Keratinocyte (primary cell): Measurements from ENCODE around the gene AMACR.

Experiments used
- CTCF ChIP-seq, 3 experiments: IDR thresholded peaks in 1 of 3; conservative IDR thresholded peaks in 1 of 3; optimal IDR thresholded peaks in 1 of 3; 2 replicates in 2 of 3; 3 replicates in 1 of 3; pipeline versions ENCODE3 to v1.5.1; 2011; ENCODE audit warnings: low read length in 3 of 3, mild to moderate bottlenecking in 3 of 3, moderate library complexity in 2 of 3, control low read depth in 1 of 3, inconsistent platforms in 1 of 3; ENCODE audit not compliant: insufficient read depth in 2 of 3; ENCODE audit errors: extremely low read depth in 1 of 3
- EZH2 ChIP-seq: IDR thresholded peaks from one replicate; pipeline ENCODE4 v1.6.1; 2012; ENCODE audit warnings: inconsistent platforms, mild to moderate bottlenecking, low read length, moderate library complexity

GRCh38 chr5:34051374-34051980, 43.6 kb upstream of the AMACR start:
- TF ChIP-seq CTCF (optimal IDR thresholded peaks at IDR 0.05 in 1 of 3, IDR thresholded peaks at IDR 0.05 in 1 of 3, conservative IDR thresholded peaks at IDR 0.05 in 1 of 3; ENCODE audit: extremely low read depth in 1 of 3, insufficient read depth in 2 of 3, low read length in 3 of 3) (no peak), EZH2 (no peak)
